Measurements from ENCODE around the gene SLC9C2. TPM values are rescaled to one million over a fixed set of nuclear protein-coding genes. Genes with fewer than 3 reads are reported as not detected.
"Not testable (repeated sequence)": the region's sequence is repeated elsewhere in the genome, so short reads cannot be mapped to it uniquely, and the experiment has no call there.

The SLC9C2 gene
- total RNA-seq, 1 donor from 2014 or later = 0.60 TPM

DNA sequence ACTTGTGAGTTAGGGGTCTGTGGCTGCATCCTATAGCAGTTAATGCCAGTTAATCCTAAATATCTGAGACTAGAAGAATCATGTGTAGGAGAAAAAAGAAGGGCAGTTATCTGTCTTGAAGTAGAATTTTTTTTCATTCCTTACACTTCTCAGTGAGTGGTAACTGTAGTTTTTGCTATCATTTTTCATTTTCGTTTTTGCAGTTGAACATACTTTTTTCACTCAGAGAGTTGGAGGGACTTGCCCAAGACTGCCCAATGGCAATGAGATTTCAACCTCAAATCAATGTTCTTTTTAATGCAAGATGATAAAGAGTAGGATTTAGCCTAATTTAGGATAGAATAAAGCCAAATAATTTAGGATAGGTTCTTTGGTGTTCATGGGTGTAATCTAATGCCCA, 120.2 kb downstream of the SLC9C2 start:
- no peak for DNase-seq (ENCODE audit: low read depth)

DNA sequence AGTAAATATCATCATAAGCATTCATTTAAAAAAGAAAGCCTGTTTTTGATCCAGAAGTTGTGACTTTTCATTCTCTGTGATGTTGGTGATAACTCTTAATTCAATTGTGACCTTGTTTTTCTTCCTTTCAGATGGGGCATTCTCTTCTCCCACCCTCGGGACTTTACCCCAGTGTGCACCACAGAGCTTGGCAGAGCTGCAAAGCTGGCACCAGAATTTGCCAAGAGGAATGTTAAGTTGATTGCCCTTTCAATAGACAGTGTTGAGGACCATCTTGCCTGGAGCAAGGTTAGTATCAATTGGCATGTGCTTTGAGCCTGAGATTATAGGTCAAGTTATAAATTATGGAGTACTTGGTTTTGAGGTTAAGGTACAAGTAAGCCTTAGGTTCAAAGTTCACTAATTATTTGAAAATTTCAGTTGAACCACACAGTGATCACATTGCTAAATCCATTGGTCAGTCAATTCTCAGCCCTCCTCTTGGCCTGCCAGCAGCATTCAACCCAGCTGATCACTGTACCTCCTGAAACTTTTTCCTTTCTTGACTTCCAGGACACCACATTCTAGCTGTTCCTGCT, 121.6 kb downstream of the SLC9C2 start:
- no peak for DNase-seq (ENCODE audit: low read depth)

DNA sequence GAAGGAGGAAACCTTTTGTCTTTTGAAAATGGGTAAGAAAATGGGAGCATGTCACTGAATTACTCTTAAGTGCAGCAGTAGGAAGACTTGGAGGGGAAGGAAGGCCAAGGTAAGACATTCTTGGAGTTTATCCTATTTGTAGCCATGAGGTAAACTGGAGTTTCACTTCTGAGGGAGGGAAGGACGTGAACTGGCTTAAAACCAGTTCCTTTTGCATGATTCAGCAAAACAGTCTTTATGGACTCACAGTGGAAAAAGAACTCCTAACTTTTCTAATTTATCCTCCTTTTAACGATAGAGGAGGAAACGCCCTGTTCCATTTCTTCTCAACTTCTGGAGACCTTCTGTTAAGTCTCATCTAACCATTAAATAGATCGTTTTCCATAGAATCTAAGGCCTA, 123.2 kb downstream of the SLC9C2 start:
- DNase-seq (ENCODE audit: low read depth) = peak; percentile 60

DNA sequence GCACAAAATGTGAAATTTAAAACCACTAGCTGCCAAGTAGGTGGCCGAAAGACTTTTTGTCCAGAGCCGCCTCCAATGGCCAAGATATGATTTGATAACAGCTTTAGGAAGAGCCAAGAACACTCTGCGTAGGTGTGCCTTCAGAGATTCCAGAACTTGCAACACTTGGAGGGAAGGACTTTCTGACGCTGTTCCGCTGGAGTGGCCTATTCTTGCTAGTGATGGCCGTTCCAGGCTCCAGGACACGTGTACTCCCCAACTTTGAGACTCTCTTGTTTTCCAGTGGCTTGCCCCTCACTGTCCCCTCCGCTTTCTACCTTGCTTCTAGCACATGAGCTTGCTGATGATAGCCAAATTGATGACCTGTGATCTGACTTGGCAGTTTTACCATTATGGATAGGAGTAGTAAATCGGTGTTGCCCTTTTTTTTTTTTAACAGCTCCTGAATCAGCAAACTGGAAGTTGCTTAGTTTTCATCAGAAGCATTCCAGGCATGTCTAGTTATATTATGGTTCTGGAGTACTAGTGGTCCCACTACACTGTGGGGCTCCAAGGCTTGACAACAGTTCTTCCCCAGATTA, 124.7 kb downstream of the SLC9C2 start:
- peak; percentile 69 for DNase-seq (ENCODE audit: low read depth)

DNA sequence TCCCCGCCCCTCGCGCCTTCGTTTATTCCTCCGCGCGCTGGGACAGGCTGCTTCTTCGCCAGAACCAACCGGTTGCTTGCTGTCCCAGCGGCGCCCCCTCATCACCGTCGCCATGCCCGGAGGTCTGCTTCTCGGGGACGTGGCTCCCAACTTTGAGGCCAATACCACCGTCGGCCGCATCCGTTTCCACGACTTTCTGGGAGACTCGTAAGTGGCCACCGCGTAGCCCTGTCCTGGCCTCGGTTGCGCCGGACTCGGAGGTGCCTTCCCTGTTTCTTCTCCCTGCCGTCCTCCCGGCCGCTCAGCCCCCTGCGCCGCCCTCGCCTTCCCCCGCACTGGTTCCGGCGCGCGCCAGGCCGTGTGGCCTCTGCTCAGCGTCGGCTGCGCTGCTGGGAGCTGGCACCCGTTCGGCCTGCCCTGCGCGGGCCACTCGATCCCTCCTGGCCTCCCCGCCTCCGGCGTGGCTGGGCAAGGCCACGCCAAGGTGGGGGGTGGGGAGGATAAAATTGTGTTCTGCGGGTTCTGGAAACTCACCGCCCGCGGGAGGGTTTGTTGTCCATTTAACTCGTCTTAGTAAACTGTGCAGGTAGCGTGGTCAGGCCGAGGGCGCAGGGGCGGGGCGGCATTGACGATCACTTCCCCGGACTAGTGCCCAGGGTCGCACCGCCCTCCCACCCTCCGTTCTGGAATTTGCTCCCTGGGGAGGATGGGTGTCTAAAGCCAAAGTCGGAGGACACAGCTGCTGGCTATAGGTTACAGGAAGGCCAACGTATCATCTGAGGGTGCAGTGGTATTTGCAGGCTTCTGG, 125.4 kb downstream of the SLC9C2 start, which contains the start of gene PRDX6:
Gene PRDX6 (plus strand): TSS at position 50 of the 808 bp plus-strand sequence. CDS start 63 bp downstream, at position 113.
- DNase-seq (ENCODE audit: low read depth) = peak; percentile 51

DNA sequence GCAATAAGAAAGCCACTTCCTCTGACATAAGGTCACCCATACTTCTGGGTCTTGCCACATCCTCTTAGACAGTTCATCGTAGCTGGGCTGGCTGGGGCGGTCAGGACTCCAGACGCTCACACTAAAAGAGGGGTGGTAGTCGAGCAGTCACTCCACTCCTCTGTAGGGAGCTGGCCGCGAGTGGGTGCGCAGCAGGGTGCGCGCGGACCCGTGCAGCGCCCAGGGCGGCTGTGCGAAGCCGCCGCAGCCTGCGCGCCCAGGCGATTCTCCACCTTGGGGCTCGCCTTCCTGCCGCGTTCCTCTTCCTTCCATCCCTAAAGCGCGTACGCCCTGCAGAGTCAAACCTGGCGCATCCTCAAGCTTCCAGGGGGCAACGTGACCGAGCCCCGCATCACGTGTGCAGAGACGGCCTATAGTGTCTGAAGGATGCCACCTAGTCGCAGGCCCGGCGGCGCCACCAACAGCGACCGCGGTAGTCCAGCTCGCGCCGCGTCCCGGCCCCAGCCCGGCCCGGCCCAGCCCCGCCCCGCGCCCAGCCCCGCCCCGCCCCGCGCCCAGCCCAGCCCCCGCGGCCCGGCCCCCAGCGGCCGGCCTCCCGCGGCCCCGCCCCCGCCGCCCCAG, 126.1 kb downstream of the SLC9C2 start:
- peak; percentile 59 for DNase-seq (ENCODE audit: low read depth)

DNA sequence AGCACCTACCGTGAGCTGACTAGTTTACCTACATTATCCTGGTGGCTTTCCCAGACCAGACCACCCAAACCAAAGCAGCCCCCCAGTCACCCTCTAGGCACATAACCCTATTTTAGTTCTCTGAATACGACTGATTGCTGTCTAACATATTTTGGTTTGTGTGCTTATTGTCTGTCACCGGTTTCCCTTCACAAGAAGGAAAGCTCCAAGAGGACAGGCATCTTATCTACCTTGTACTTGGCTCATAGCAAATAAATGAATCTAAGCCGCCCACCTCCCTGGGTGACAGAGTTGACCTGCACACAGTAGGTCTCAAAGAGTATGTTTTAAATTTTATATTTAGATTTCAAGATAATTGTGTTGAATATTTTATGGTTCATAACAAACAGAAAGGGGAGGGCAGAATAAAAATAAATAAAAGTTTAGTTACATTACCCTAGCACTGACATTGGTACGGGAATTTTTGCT, 126.6 kb downstream of the SLC9C2 start:
- DNase-seq (ENCODE audit: low read depth) = no peak

DNA sequence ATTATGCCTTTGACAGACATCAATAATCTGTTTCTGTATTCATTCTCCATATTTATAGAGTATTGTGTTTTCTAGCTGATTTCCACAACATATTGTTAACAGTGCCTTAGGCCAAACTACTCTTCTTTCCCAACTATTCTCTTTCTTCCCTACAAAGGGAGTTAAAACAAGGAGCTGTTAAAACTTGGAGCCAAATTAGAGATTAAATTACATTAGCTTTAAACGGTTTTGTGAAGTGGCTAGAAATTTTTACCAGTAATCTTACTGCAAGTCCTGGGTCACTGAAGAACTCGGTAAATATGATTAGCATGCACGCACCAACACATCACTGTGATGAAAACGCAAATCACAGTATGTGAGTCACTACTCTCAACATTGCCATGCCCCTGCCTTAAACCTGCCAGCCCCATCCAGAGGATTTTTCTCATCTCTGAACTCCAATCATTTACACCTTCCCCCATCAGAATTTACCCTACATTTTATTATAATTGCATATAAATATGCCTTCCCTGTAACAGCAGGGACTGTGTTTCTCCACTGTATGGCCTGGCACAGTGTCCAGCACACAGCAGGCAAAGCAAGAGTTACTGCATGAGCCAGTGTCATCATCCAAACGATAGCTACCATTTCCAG, 127.2 kb downstream of the SLC9C2 start:
- no peak for DNase-seq (ENCODE audit: low read depth)

DNA sequence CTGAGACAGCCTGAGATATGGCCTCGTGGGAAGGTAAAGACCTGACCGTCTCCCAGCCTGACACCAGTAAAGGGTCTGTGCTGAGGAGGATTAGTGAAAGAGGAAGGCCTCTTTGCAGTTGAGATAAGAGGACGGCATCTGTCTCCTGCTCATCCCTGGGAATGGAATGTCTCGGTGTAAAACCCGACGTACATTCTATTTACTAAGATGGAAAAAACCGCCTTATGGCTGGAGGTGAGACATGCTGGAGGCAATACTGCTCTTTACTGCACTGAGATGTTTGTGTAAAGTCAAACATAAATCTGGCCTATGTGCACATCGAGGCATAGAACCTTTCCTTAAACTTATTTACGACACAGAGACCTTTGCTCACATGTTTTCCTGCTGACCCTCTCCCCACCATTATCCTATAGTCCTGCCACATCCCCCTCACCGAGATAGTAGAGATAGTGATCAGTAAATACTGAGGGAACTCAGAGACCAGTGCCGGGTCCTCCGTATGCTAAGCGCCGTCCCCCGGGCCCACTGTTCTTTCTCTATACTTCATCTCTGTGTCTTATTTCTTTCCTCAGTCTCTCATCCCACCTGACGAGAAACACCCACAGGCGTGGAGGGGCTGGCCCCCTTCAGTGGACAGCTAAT, 128.0 kb downstream of the SLC9C2 start:
- not testable (repeated sequence) for DNase-seq (ENCODE audit: low read depth)

DNA sequence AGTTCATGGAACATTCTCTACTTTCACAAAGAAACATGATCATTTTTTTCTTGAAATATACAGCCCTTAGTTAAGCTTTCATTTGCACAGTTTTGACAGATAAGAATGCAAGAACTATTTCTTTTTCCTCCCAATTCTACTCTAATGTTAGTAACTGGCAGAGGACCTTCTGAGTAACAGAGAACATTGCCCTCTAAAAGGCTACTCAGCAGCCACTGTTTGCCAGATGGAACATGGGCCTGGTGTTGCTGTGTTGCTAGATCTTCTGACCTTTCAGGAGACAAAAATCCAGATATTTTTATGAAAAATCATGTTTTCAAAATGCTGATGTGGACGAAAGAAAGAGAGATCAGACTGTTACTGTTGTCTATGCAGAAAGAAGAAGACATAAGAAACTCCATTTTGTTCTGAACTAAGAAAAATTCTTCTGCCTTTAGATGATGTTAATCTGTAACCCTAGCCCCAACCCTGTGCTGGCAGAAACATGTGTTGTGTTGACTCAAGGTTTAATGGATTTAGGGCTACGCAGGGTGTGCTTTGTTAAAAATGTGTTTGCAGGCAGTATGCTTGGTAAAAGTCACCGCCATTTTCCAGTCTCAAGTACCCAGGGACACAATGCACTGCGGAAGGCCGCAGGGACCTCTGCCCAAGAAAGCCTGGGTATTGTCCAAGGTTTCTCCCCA, 128.6 kb downstream of the SLC9C2 start:
- DNase-seq (ENCODE audit: low read depth) = peak; percentile 49

DNA sequence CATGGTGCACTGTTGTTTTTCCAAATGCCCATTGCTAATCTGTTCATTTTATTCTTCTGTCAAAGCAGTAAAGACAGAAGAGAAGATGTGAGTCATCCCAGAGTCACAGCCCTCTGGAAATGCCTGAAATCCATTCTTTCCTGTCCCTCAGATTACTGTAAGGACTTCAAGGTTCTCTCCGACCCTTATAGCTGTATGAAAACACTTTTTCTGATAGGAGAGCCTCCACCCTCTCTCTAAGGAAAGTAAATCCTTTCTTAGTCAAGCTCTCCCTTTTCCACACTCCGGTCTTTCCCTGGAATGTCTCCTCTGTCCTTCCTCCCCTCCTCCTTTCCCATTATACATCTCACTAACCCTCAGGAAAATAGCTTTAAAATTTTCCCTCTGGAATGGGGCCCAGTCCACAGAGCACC, 129.3 kb downstream of the SLC9C2 start:
- DNase-seq (ENCODE audit: low read depth) = peak; percentile 79

DNA sequence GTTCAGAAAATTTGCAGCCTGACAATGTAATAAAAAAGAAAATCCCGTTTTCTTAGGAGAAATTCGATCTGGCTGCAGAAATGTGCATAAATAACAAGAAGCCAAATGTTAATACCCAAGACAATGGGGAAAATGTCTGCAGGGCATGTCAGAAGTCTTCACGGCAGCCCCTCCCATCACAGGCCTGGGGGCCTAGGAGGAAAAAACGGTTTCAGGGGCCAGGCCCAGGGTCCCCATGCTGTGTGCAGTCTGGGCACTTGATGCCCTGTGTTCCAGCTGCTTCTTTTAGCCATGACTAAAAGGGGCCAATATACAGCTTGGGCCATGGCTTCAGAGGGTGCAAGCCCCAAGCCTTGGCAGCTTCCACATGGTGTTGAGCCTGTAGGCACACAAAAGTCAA, 132.3 kb downstream of the SLC9C2 start:
- DNase-seq (ENCODE audit: low read depth) = no peak

DNA sequence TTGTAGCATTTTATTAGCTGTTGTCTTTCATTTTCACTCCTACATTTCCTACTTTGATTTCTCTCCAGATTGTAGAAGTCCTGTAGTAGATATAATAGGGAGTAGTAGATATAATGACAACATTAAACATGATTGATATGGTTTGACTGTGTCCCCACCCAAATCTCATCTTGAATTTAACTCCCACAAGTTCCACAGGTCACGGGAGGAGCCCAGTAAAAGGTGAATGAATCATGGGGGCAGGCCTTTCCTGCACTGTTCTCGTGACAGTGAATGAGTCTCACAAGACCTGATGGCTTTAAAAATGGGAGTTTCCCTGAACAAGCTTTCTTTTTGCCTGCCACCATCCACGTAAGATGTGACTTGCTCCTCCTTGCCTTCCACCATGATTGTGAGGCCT, 133.2 kb downstream of the SLC9C2 start:
- no peak for DNase-seq (ENCODE audit: low read depth)

DNA sequence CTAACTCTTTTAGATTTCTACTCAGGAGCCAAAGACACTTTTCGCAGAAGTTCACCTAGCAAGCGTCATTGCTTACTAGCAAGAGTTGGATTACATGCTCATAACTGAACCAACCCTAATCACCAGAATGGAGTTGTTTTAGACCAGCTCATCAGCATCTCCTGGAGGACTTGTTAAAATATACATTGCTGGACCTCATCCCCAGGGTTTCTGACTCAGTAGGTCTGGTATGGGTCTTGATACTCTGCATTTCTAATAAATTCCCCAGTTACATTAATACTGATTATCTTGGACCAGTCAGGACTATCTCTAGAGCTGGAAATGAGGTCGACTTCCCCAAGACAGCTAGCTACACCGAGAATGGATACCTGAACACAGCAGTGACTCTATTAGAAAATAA, 135.4 kb downstream of the SLC9C2 start:
- DNase-seq (ENCODE audit: low read depth) = no peak

DNA sequence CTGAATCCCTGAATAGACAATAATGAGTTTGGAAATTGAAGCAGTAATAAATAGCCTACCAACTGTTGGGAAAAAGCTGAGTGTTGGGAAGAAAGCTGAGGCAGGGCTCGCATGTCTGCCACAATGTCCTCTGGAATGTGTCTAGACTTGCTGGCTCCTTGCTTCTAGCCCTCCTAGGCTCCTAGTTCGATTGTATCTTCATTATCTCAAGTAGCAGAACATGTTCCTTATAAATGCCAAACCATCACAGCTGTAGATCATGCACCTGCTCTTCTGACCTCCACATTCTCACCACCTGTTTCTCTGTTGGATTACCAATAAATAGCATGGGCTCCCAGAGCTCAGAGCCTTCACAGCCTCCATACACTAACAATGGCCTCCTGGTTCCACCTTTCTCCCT, 138.7 kb downstream of the SLC9C2 start:
- DNase-seq (ENCODE audit: low read depth) = not testable (repeated sequence)

DNA sequence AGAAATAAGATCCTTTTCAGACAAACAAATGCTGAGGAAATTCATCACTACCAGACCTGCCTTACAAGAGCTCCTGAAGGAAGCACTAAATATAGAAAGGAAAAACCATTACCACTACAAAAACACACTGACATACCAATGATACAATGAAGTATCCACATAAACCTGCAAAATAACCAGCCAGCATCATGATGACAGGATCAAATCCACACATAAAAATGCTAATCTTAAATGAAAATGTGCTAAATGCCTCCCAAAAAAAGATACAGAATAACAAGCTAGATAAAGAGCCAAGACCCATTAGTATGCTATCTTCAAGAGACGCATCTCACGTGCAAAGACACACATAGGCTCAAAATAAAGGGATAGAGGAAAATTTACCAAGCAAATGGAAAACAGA, 140.2 kb downstream of the SLC9C2 start:
- not testable (repeated sequence) for DNase-seq (ENCODE audit: low read depth)

DNA sequence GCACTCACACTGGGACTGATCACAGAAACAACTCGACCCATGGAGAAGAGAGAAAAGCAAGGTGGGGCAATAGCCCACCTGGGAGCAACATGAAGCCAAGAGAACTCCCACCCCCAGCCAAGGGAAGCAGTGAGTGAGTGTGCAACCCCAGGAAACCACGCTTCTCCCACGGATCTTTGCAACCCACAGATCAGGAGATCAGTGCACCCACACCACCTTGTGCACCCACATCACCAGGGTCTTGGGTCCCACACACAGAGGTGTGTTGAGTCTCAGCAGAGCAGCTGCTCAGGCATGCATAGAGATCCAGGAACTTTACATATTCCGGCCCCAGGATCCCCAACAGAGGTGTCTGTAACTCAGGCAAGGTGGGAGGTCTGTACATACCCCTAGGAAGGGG, 143.0 kb downstream of the SLC9C2 start:
- DNase-seq (ENCODE audit: low read depth) = no peak

DNA sequence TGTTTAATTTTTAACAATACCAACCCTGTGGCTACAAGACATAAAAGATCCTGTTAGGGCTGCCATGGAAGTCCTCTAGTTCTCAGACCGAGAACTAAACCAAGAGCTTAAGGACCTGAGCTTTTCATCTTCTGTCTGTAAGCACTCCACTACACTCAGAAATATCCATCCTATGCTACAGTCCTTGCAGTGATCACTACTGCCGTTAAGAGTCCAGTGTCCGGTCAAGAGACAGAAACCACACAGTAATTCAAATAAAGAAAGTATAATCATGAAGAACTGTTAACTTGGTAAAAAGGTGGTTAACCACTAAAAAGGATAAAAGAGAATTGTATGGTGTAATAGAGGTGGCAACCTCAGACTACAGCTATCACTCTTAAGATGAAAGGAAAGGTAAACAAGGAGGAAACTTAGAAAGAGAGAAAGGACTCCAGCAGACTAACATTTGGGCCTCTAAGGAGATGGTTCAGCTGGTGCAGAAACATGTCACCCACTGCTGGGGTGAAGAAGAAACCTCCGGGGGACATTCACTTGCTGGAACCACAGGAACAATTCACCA, 147.8 kb downstream of the SLC9C2 start:
- peak; percentile 23 for DNase-seq (ENCODE audit: low read depth)

DNA sequence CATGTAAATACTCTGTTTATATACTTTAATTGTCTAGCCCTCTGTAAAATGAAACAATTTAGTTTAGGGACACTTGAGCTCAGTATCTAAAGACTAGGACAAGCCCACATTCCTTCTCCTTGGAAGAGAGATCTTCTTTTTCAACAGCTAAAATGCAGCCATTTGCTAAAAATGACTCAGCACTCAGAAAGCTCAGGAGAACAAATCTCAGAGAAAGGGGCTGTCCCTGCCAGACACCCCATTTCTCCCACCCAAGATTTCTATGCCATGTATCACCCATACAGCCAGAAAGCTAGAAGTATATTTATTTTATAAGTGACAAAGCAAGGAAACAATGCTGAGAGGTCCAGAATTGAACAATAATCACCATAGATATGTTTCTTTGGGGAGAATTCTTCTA, 148.9 kb downstream of the SLC9C2 start:
- peak; percentile 19 for DNase-seq (ENCODE audit: low read depth)

DNA sequence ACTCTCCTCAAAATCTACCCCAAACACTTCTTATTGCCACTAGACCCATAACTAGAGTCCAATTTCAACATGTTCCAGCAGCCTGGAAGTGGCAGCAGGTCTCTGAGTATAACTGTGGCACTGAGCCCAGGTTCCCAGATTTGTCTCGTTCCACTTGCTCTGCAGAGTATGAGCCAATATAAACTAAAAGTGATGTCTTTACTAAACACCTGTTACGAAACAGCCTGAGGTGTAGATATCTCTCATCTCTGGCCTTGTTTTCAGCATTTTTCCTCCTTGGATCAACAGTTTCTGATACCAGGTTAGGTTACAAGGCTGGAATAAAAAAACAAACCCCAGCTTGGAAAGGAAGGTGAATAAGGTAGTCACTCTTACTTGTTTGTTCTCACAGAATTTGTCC, 150.9 kb downstream of the SLC9C2 start:
- peak; percentile 83 for DNase-seq (ENCODE audit: low read depth)
